GM23248 (cell line): ENCODE results near the gene SSU72.

ENCODE experiments used
- EZH2 ChIP-seq: fragments of 200-600 bp; sonication (generic); IDR thresholded peaks from 2 replicates; pipeline ENCODE4 v1.6.1; 2018; ENCODE audit warnings: antibody characterized with exemption, mild to moderate bottlenecking; ENCODE audit not compliant: insufficient read depth, poor library complexity, severe bottlenecking
- EZH2phosphoT487 ChIP-seq: fragments of 200-600 bp; sonication (generic); IDR thresholded peaks from 2 replicates; pipeline ENCODE4 v1.6.1; 2018; ENCODE audit warnings: antibody characterized with exemption, moderate library complexity, mild to moderate bottlenecking, low read depth; ENCODE audit not compliant: insufficient read depth

DNA sequence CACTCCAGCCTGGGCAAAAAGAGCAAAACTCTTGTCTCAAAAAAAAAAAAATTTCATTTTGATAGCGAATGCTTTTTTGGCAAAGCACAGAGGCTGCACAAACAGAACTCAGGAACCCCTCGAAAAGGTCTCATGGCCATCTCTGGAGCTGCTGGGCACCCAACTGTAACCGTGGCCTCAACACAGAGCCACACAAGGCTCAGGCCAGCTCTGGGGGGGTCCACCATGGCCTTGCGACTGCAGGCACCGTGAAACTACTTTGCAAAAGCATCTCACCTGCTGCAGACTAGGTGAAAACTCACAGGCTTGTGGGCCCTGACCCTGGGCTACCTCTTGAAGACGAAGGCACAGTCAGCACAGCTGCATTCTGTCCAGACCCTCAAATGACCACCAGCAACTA is 18.2 kb downstream of the SSU72 start:
- TF ChIP-seq EZH2phosphoT487: no peak
- TF ChIP-seq EZH2: no peak
